Inferior parietal cortex (tissue), 1 donor: Measurements from ENCODE around the gene ZNF683.
"Not testable (repeated sequence)": the region's sequence is repeated elsewhere in the genome, so short reads cannot be mapped to it uniquely, and the experiment has no call there.

Source experiments
- DNase-seq: peaks from one replicate; pipeline ENCODE4 v3.0.0-alpha.2; 2016; ENCODE audit errors: extremely low spot score

ZNF683 gene

DNA sequence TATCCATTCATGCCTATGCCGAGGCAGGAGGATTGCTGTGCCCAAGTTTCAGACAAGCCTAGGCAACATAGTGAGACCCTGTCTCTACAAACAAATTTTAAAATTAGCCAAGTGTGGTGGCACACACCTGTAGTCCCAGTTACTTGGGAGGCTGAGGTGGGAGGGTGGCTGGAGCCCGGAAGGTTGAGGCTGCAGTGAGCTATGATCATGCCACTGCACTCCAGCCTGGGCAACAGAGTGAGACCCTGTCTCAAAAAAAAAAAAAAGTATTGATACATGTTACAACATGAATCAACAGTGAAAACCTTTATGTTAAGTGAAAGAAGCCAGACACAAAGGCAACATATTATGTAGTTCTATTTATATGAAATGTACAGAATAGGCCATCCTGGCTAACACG is 12.5 kb upstream of the ZNF683 start:
- not testable (repeated sequence) for DNase-seq

DNA sequence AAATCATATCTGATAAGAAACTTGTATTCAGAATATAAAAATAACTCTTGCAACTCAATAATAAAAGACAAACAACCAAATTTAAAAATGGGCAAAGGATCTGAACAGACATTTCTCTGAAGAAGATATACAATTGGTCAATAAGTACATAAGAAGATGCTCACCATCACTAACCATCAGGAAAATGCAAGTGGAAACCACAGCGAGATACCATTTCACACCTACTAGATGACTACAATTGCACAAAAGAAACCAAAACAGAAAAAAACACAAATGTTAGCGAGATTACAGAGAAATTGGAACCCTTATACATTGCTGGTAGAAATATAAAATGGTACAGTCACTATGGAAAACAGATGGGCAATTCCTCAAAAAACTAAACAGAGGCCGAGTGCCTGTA is 11.5 kb upstream of the ZNF683 start:
- DNase-seq = no peak

DNA sequence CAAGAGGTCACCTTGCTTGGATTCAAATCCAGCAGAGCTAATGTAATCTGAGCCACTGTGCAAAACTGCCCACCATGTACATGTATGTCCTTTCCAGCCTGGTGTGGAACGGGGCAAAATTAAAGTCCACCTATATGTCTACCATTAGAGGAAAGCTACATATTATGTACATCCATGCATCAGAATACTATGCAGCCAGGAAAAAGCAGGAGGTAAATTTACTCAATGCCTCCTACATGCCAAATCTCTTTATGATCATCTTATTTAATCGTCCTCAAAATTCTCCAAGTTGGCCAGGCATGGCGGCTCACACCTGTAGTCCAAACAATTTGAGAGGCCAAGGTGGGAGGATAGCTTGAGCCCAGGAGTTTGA is 6.3 kb upstream of the ZNF683 start:
- no peak for DNase-seq

DNA sequence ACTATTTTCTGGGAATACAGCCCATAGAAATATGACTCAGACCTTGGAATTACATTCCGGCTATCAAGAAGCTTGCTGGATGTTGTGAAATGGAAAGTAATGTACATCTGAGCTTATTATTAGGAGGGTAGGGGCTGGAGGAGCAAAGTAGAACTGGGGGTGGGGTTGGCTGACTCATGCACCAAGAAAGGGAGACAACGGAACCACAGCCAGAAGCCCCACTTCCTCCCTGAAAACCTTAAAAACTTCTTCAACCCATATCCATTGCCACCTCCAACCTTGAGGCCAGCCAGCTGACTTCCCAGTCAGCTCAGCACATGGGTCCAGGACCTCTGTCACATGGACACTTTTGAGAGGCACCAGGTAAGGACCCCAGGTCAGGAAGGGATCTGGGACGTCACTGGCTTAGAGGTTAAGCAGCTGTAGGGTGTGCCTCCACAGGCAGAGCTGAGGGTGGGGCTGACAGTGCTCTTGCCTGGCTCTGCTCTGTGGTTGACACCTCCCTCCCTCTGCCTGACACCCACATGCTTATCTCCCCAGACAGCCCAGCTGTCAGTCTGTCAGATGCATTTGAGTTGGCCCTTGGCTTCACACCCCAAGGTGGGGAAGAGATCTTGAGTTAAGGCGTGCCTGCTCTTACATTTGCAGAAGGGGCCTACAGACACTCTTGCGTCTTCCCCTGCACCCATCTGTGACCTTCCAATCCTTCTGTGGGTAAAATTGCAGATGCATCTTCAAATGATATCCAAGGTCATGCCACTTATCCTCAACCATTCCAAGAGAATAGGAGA is 5.7 kb upstream of the ZNF683 start:
- DNase-seq = peak; percentile 57

DNA sequence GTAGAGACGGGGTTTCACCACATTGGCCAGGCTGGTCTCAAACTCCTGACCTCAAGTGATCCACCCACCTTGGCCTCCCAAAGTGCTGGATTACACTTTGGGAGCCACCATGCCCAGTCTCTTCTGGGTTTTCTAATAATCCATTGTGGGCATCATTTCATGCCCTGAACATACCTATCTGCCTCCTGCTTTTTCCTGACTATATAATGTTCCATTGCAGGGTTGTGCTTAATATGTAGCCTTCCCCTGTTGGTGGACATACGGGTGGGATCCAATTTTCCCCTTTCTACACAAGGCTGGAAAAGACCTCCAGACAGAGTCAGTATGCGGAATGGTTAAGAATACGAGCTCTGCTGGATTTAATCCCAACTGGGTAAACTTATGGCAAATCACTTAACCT is 3.5 kb upstream of the ZNF683 start:
- no peak for DNase-seq

DNA sequence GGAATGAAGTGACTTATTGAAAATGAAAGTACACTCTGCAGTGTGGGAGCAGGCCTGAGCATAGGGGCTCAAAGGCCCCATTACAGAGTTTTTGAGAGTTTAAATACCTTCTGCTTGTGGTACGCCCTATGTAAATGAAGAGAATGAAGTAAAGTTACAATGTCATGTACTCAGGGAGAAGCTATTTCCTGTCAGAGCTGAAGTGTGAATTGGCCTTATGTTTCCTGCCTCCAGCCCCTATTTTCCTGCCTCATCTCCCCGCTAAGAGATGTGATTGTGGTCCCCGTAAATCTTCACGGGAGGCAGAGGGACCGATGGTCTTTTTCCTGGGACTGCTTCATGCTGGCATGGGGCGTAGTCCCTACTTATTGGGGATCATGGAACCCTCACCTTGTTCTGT is 2.5 kb upstream of the ZNF683 start:
- no peak for DNase-seq

DNA sequence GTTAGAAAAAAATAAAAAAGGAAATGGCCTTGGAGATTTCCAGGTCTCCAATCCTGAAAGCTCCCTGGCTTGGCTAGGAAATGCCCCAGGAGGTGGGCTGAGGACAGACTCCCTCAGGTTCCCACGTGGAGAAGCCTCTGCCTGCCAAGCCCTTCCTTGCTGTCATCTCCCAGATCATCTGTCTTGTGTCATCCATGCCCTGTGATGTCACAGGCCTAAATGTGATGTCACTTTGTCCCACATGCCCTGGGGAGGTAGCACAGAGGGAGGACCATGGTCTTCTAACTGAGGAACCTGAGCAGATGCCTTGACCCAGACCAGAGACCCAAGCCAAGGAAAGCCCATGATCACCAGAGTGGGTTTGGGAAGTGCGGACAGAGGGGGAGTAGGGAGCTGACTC is 1.8 kb upstream of the ZNF683 start:
- DNase-seq = not testable (repeated sequence)

DNA sequence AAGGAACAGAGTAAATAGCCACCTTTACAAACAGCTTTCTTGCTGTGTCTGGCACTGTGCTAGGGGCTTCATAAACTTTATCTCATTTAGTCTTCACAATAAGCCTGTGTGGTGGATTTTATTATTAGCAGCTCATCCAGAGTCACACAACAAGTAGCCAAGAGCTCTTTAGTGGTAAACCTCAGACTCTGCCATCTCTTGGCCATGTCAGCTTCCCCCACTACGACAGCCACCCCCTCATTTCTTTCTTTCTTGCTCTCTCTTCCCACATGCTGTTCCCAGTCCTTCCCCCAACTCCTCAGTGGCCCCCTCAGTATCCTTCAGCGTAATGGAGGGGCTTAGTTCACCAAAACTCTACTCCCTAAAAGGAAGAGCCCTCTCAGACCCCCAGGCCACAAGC is 1.2 kb upstream of the ZNF683 start:
- DNase-seq = no peak

DNA sequence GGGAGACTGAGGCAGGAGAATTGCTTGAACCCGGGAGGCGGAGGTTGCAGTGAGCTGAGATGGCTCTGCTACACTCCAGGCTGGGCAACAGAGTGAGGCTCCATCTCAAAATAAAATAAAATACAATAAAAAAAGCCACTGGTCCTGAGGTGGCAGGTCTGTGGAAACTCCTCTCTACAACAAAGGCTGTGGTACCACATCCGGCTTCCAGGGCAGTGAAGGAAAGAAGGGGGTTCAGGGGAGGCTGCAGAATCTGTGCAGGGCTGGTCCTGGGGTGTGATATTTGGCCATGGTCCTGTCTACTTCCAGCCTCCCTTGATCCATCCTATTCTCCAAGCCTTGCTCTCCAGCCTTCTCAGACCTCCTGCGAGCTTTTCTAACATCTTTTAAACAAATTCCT is 731 bp upstream of the ZNF683 start:
- DNase-seq = no peak

DNA sequence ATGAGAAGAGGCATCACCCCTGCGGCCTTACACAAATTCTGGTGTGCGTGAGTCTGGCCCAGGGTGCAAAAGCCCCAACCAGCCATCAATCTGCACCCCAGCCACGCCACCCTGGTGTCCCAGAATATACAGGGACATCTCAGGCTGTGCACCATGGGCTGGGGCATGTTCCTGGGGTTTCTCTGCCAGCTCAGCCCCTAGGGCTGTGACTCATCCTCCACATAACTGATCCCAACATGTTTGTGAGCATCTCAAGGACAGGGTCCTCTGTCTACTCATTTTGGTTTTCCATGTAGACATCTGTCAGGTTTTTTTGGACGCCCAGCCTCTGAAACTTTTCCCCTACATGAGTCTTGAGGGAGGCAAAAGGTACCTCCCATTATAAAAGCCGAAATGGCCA is 511 bp downstream of the ZNF683 start:
- no peak for DNase-seq

DNA sequence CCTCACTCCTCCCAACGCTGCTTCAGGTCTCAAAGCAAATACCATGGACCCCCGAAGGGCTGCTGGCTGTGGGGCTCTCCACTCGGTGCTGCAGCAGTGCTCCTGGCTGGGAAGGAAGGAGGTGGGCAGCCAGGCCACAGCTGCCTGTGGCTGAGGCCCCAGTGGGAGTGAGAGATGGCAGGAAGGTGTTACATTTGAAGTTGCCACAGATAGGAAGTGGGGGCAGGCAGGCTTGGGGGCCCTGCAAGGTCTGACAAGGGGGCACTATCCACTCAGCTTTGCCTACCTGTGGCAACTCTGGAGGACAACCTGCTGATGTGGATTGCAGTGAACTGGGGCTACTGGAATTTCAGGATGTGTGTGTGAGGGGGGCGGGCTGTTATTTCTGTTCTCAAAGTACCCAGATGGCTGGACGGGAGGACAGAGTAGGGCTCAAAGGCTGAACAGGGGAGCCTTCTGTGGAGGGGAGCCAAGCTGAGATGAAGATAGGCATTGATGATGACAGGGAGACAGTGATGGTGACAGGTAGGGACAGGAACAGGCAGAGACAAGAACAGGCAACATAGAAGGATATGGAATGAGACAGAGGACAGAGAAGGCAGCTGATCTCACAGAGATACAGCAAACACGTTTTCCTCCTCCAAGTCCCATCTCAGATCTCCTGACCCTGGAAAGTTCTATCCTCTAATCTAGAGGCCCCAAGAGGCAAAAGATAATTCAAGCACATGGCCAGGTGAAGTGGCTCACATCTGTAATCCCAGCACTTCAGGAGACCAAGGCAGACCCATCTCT is 1.8 kb downstream of the ZNF683 start:
- DNase-seq = no peak

DNA sequence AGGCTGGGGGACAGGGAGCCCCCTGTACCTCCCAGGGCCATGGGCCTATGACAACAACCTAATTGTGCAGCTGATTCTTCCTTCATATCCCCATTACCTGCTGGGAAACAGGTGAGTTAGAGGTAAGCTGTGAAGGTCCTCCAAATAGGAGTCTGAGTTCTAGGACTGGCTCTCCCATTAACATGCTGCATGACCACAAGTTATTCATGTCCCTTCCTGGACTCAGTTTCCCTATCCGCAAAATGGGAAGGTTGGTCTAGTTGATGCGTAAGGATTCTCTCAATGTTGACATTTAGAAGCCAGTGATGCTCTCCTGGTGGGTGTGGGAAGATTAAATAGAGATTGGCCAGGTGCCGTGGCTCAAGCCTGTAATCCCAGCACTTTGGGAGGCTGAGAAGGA is 4.1 kb downstream of the ZNF683 start:
- no peak for DNase-seq

DNA sequence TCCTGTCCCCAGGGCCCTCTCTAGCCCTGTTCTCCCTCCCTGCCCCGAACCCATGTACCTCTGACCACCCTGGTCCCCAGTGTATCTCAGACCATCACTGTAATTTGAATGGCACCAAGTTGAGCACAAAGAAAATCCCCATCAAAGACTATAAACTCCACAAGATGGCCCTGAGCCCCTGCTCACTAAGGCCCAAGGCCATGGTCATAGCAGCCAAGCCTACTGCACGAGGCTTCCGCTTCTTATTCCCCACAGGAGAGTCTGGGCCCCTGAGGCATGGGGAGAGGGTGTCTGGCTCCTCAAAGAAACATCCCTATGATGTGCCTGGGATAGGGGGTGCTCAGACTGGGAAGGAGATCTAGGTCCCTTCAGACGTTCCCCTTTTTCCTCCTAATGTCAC is 4.5 kb downstream of the ZNF683 start:
- no peak for DNase-seq

DNA sequence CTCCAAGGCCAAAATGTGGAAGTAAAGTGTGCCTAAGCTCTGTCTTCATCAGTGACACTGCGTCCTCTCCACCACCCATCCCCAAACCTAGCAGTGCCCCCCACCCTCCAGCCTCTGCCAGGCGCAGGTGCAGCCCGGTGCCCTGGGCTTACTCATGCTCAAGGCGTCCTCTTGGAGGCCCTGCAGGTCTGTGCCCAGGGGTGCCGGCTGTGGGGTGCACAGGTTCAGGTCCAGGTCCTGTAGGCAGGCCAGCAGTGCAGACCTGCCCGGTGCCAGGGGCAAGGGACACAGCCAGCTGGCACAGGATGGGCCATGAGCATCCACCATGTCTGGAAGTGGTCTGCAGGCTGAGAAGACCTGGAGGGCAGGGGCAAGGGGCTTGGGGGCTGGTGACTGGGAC is 5.1 kb downstream of the ZNF683 start:
- no peak for DNase-seq

DNA sequence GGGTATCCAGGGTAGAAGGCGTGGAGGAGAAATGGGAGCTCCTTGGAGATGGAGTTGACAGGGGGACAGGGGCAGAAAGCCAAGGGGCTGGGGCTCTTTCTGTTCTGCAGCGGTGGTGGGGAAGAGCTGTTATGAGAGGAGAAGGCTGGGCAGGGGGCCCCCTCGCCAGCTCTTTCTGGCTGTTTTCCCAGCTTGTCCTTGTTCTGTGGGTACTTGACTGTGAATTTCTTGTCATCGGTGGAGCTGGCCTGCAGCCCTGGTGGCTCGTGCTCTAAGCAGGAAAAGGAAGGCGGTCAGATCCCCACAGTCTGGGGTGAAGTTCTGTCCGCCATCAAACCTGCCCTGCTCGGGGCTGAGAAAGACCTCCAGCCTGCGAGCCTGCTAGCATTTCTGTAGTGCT is 7.6 kb downstream of the ZNF683 start:
- DNase-seq = no peak

DNA sequence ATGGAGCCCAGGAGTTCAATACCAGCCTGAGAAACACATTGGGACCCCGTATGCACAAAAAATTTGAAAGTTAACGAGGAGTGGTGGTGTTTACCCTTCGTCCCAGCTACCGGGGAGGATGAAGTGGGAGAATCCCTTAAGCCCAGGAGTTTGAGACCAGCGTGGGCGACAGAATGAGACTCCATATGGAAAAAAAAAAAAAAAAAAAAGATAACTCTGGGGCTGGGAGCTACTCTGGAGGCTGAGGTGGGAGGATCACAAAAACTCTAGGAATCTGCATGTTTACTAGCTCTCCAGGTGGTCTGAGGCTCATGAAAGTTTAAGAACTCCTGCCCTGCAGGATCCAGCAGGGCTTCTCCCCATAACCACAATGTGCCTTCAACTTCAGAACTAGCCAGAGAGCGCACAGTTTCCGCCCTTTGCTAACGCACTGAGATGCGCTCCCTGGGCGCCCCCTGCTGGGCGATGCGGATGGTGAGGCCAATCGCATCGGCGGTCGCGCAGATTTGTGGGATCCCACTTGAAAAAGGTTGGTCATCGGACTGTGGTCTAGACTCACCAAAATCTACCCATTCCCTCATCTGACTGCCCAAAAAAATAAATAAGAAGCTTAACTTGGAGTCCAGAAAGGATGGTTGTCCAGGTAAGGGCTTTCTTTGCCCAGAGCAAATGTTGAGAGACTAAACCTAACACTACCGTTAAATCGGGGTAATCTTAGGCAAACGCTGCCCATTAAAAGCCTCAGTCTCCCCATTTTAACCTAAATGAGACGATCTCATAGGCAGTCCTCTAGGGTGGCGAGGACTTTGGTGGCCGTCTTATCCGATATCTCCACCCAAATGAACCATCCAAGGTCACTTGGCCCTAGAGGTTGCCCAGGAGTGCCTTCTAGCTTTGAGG is 8.8 kb downstream of the ZNF683 start:
- DNase-seq = peak; percentile 78

DNA sequence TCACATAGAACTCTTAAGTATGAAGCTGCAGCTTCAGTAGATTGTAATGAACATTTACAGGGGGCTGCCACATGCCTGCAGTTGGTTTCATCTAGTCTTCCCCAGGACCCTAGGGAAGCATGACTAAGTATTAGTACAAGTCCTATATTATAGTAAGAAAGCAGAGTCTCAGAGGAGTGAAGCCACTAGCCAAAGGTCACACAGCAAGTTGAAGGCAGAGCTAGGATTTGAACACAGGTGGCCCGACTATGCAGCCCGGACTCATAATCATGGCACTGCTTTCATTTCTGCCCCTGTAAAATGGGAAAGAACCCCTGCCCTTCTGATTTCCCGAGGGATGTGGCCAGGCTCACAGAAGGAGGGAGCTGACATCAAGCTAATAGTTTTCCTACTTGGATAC is 10.2 kb downstream of the ZNF683 start:
- no peak for DNase-seq

DNA sequence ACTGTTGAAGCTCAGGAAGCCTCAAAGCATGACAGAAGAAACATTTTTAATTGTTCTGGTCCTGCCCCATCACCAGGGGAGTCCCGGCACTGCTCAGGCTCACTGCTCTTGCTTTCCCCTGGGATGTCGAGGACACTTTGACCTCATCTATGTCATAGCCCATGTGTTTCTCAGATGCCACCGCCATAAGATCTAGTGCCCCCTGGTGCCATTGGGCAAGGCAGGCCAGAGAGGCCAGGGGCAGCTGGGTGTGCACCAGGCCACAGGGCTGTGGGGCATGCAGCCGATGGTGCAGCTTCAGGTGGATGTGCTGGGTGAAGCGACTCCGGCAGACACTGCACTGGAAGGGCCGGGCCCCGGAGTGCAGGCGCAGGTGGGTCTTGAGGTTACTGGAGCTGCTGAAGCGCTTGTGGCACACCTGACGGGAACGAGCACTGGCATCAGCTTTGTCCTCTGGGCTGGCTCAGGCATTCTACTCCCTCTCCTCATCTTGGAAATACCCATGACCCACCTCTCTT is 10.9 kb downstream of the ZNF683 start:
- no peak for DNase-seq

DNA sequence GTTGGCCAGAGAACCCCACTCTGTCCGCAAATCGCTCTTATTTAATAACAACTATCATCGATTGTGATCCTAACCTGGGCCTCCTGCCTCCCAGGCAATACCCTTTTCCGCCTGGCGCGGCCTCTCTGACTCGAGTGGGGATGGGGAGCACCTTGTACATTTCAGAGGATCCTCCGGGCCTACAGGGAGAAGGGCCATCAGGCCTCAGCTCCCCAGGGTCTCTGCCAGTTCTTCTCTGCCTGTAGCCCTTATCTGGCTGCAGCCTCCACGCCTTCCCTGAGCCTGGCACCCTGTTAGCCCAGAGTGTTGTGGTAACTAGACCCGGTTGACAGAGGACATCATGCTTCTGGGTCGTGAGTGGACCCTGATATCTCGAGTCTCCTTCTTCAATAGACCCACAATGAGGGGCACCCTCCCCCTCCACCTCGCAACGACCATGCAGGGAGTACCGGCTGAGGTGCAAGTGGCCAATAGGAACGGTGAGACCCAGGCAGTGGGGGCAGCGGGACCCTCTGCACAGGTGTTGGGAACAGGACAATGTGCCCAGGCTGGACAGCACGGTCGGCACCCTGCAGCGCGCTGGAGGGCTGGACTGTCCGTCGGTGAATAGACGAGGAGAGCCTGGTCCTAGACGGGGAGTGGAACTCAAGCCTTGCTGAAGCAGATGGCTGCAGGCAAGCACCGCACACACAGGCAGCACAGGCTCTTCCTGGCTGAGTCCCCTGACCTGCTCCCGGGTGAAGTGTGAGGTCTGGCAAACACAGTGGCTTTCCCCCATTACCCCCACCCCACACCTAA is 11.5 kb downstream of the ZNF683 start:
- DNase-seq = no peak

DNA sequence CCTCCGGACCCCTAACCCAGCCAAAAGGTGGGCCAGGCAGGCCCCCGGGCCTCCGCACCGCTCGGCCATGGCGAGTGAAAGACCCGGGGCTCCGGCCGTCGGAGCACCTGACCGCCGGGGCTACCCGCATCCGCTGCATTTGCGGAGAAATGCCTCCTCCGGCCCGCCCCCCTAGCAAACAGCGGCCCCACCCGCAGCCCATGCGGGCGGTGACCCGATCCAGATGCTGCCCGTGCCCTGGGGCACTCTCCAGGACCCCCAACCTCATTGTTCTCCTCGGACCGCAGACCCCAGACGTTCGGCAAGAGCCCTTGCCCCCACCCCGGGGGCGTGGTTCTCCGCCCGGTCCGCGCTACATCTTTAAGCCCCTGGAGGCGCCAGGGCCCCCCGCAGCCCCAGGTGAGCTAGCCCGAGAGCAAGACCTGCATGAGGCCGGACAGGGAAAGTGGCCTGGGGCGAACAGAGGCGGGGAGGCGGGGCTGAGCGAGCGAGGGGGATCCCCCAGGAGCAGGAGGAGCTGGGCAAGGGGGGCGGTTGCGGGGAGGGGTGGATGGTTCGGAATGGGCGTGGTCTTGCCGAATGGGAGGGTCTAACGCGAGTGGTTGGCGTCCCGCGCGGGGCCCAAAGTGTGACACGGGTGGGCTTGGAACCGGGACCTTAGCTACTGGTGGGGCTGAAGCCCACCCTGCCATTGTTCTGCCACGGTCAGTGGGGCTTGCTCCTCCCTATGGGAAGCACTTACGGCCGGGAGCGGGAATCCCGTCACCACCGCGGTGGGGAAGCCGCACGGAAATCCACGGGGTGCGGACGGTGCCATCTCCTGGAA is 12.4 kb downstream of the ZNF683 start:
- DNase-seq = no peak
